Eye (tissue), 1 donor: ENCODE results near the gene TTC28.

Experiments
- DNase-seq: peaks from one replicate; pipeline ENCODE4 v3.0.0-alpha.2; 2015

The TTC28 gene

GRCh38 chr22:28031383-28031922 is 648.2 kb downstream of the TTC28 start:
- DNase-seq, result no peak

DNA sequence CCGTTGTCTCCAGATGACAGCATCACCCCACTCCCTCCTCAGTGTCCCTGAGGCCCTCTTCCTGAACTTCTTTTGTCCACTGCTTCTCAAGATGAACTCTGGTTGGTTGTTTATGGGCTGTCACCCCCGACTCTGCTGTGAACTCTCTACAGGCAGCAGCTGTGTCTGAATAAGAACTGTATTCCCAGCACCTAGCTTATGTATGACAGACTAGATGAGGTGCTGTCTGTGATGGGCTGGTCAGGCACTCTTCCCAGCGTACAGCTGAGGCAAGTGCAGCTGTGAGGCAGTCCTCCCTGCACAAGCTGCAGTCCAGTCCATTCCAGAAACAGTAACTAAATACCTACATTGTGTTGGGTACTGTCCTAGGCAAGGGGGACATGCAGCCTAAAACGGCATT is 649.2 kb downstream of the TTC28 start:
- peak; percentile 67 for DNase-seq

DNA sequence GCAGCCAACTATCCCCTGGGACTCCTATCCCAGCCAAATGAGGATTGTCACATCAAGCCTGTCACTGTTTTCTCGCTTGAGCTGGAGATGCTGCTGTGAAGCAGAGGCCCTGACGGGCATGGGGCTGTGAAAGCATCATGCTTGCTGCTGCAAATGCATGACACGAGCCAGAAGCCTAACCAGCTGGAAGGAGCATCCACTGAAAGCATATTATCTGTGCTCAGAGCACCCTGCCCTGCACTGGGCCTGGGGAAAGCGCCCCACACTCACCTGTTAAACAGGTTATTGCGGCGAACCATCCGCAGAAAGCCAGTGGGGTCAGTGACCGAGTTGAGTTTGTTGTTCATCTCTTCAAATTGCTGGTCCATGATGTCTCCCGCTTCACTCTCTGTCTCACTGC is 649.7 kb downstream of the TTC28 start:
- peak; percentile 85 for DNase-seq

DNA sequence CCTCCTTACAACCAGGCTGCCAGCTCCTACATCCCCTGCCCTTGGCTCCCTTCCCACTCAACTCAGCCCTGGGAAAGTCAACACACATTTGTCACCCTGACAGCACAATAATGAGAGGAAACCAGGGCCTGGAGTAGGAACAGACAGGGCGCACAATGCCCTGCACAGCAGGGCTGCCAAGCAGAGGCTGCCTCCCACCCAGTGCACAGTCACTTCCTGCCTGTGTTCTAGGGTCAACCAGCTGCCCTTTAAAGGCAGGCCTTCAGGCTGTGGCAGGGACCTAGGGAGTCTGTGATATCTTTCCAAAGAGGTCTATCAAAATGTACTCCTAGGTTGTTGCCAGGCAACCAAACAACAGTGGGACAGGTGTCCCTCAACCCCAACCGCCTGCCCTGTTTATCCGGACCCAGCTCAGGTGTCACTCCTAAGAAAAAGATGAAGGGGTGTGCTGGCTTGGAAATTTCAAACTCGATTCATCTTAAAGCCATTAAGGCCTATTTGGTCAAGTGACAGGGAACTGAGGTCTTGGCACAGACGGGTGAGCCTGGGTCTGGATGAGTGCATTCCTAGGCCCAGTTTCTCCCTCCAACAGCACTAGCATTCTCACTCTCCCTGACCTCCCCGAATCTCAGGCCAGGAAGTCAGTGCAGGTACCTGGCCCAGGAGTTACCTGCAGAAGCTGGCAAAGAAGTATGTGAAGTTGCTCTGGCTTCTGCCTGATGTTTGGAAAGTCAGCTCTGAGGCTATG is 650.3 kb downstream of the TTC28 start:
- no peak for DNase-seq

GRCh38 chr22:28027453-28028448 is 651.9 kb downstream of the TTC28 start:
- DNase-seq, result peak; percentile 74

DNA sequence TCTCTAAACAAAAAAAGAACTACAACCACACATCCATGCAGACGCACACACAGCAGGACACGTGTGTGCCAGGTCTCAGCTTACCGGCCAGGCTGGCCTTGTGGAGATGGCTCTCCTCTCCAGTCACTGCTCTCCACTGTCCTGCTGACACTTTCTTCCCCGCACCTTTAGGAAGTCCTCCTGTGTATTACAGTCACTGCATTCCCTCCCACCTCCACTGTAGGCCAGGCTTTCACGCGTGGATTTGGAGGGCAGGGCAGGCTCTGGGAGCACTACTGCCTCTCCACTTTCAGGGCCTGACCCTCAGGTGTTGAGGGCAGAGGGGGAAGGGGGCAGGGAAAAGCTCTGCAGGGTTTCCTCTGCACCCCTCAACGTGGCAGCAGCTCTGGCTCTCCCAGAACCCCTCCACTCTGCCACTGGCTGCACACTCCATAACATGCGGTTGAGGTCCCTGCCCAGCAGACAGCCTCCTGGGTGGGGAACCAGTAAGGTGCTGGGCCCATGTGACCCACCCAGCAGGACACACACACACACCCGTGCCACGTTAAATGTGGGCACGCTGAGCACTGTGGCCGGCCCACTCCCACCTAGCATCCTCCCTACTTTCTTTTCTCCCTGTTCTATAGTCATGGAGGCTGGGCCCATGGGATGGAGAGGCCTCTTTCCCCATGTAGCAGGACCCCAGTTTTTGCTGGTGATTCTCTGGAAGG is 653.6 kb downstream of the TTC28 start:
- no peak for DNase-seq

- DNase-seq, result no peak
Observed at GRCh38 chr22:28025333-28025732, 654.3 kb downstream of the TTC28 start.

- no peak for DNase-seq
Observed at GRCh38 chr22:28024422-28024888, 655.2 kb downstream of the TTC28 start.

GRCh38 chr22:28023774-28024173 is 655.9 kb downstream of the TTC28 start:
- DNase-seq, result no peak

DNA sequence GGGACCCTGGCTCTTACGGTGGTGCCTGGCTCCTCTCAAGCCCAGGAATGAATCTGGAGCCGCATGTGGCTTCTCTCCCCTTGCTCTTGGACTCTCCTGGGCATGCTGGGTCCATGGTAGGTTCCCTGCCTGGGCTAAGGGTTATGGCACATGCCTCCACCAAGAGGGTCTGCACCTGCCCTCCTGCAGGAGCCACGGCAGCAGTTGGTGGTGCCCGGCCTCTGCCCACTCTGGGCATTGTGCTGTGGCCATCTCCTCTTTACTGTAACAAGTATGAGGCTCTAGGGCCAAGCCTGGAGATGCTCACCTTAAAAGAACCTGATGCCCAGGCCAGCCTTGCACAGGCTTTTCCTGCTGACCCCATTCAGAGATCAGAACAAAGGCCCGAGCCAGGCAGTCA is 656.6 kb downstream of the TTC28 start:
- no peak for DNase-seq

- no peak for DNase-seq
Observed at GRCh38 chr22:28021998-28022660, 657.5 kb downstream of the TTC28 start.

- DNase-seq, result peak; percentile 56
Observed at GRCh38 chr22:28021116-28021997, 658.3 kb downstream of the TTC28 start.

DNA sequence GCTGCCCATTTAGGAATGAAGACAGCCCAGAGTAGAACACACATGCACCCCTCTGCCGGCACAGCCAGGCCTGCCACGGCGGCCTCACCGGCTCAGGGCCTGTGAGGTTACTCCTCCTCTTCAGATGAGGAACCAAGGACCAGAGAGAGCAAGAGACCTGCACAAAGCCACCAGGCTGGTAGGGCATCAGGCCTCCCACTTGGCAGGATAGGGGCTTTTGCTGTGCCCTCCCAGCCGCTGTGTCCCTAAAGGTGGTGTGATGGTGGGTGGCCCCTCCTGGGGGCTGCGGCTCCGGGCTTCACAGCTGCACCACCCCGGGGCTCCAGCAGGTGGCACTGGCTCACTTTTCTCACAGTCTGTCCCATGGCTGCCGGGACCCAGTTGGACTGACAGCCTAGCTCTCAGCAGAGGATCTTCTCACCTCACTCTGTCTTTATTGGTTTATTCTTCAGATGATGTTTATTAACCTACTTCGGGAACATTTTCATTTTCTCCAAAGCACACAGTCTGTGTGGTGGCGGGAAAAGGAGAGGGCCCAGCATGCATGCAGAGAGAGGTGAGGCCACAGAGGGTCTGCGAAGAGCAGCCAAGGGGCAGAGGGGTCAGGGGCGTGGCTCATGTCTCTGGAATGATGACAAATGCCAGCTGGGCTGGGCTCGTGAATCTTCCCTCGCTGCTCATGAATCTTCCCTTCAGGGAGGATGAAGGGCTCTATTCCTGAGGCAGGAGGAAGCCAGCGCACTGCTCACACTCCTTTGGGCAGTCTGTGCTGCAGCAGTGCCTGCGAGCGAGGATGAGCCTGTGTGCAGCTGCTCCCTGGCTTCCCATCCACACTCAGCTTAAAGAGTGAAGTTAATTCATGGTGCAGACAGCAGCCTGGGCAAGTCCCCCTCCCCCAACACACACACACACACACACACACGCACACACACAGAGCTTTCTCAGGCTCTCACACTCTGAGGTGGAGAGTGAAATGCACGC is 659.5 kb downstream of the TTC28 start:
- DNase-seq, result peak; percentile 91

DNA sequence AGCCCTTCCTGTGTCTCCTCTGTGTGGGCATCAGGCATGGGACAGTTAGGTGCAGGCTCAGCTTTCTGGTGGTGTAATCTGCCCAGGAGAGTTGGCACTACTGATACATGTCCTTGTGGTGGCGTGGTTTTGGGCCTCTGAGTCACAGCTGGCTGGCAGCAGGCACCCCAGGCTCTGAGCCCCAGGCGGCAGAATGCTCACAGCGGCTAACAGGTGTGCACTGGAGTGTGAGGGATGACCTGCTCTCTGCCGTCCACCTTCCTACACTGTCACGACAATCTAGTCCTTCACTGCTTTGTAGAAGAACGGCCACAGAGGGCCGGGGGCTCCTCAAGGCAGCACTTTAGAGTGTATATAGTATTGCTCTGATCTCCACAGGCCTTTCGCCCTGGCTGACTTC is 660.3 kb downstream of the TTC28 start:
- DNase-seq, result peak; percentile 72

GRCh38 chr22:28018461-28018927 is 661.1 kb downstream of the TTC28 start:
- no peak for DNase-seq

DNA sequence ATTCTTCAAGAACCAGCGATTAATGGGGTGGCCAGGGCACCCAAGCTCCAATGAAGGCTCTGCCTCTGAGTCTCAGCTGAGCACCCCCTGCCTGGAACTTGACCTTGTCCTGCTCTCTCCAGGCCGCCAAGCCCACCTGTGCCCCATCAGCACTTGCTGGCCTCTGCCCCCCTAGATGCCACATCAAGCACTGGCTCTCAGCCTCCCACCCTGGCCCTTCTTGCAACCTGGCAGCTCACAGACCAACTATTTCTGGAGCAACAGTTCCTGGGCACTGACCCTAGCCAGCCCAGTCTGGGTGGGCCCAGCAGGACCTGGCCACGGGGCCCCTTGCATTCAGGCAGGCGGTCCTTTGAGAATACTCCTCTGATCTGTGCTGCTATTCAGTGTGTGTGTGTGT is 661.8 kb downstream of the TTC28 start:
- DNase-seq, result no peak

DNA sequence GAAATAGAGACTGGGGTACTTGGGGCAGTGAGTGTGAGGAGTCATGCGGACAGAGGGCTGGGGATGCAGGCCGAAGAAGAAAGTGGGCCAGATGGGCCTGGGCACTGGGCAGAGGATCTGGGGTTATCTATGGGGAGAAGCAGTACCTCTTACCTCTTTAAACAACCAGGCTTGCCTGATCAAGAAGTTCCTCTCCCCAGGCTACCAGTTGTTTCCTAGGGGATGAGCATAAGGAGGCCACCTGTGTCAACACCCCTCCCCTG is 662.2 kb downstream of the TTC28 start:
- no peak for DNase-seq

DNA sequence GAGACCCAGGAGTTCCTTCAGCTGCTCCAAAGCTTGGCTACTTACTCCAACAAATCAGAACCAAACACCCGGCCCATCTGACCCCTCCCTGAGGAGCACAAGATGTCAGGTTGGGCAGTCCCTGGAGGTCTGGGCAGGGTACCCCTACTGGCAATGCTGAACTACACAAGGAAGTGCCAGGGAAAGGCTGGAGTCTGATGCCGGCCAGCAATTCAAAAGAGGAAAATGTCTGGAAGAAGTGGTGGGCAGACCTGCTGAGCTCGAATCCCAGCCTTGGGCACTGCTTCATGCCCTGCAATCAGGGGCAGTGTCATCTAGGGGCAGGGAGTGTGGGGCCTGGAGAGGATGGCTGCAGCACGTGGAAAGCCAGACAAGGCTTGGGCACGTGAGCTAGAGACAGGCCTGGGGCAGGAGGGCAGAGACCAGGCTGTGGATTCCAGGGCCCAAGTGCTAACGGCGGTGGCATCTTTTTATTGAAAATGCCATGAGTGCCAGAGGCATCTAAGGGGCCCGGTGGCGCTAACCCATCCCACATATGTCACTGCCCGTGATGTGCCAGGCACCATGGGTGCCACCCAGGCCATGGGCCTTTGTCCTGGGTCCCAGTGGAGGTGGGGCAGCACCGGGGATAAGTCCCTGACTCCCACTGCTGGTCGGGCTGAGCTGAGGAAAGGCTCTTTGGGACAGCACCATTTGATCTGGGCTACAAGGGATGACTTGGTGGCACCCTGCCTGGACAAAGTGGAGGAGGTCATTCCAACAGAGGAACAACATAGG is 662.7 kb downstream of the TTC28 start:
- no peak for DNase-seq
